Endometrial microvascular endothelial cells (primary cell): ENCODE measurements around the gene MINDY1. TPM values are rescaled to one million over a fixed set of nuclear protein-coding genes. Genes with fewer than 3 reads are reported as not detected.

Experiments
- in situ Hi-C: cut with HindIII; loops from 2 replicates; pipeline ENCODE4 v1.10.0; 2017; ENCODE audit warnings: low sequenced_read_pairs, low pct_unique_long_range_greater_than_20kb; ENCODE audit errors: inconsistent ontology term
- total RNA-seq: library from RNA; depleted of rRNA; stranded (reverse); fragments of >200 nt; gene quantifications from one replicate; pipeline ENCODE4 v1.2.3, GENCODE V29; 2015; ENCODE audit errors: inconsistent ontology term

The MINDY1 gene, protein sequence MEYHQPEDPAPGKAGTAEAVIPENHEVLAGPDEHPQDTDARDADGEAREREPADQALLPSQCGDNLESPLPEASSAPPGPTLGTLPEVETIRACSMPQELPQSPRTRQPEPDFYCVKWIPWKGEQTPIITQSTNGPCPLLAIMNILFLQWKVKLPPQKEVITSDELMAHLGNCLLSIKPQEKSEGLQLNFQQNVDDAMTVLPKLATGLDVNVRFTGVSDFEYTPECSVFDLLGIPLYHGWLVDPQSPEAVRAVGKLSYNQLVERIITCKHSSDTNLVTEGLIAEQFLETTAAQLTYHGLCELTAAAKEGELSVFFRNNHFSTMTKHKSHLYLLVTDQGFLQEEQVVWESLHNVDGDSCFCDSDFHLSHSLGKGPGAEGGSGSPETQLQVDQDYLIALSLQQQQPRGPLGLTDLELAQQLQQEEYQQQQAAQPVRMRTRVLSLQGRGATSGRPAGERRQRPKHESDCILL
- total RNA-seq = 9.4 TPM

DNA sequence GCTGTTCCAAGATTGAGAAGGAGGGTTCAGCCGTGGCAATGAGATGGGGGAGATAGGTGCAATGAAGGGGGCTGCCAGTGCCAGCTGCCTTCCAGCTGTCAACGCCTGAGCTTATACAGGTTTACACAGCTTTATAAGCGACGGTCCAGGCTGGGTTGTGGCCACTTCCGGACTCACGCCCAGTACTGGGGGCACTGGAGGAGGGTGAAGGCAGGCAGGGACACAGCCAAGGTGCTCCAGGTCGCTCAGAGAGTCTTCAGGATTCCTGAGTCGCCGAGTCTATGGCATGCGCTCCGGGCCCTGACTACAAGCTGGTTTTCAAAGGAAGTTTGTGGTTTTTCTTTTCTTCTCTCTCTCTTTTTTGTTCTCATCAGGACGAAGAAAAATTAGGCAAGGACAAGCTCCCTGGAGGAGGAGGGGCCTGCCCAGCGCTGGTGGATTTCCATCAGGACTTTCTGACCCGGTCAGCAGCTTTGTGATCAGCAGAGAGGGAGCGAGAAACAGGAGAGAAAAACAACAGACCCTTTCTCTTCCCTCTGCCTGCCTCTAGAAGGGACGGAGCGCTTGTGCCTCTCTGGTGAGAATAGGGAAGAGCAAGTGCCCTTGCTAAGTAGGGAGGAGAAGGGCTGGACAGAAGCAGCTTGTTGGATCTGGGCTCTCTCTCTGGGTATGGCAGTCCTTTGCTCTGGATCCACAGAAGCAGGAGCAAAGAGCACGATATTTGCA, at the start of gene MINDY1:
Gene MINDY1, minus strand, starts transcription at position 576 of the 726 bp plus-strand sequence. CDS start 4,285 bp downstream, outside the sequence.
- in situ Hi-C loops = no loop called here

DNA sequence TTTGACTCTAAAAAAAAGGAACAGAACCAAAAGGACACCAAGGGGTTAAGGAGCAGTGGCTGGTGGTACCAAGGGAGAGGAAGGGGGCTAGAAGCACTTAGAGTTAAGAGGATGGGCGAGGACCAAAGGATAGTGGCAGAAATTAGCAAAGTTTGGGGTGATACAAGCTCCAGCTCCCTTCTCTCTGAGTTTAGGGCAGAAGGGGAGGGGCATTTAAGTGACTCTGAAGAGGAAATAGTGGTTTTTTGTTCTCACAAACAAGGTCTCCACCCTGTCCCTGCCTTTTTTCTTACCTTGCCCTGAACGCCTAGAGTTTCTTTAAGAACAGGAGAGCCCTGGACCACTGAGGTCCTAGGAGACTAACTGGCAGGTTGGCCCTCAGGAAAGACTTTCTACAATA, 49.4 kb upstream of the MINDY1 start:
- in situ Hi-C loops = no loop called here

DNA sequence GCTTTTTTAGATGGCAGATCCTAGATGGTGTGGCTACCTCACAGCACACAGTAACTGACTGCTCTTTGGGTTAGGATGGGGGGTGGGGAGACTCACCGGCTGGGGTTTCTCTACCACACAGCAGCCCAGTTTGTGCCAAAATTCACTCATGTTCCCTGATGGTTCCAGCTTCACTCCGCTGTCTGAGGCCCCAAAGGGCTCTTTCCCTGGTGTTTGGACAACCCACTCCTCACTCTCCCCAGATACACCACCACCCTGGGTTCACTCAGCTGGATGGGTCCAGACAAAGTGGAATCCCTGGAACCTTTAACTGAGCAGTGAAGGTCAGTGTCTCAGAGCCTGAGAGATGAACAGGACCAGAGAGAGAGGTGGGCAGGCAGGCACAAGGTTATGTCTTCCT, 48.9 kb upstream of the MINDY1 start:
- in situ Hi-C loops = no loop called here

DNA sequence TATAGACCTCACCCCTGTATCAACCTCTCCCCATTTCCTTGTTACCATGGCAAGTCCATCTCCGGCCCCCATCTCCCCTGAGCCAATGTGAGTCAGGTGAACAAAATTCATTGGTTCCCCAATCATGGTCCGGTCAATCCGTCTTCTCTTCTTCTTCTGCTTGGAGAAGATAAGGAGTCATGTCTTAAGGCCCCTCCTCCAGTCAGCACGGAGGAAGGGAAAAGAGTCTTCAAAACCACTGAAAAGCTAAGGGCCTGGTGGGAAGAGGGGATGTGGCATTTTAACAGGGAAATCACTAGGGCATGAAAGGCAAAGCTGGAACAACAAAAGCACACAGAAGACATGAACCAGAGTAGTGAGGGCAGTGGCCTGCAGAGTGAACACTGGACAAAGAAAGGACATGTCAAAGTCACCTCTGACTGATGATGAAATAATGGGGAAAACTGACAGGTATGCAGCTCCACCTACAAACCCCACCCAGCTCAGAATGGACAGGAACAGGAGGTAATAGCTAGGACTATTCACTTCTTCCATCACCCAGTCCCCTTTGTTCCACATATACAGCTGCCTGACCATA, 48.4 kb upstream of the MINDY1 start:
- in situ Hi-C loops = no loop called here

DNA sequence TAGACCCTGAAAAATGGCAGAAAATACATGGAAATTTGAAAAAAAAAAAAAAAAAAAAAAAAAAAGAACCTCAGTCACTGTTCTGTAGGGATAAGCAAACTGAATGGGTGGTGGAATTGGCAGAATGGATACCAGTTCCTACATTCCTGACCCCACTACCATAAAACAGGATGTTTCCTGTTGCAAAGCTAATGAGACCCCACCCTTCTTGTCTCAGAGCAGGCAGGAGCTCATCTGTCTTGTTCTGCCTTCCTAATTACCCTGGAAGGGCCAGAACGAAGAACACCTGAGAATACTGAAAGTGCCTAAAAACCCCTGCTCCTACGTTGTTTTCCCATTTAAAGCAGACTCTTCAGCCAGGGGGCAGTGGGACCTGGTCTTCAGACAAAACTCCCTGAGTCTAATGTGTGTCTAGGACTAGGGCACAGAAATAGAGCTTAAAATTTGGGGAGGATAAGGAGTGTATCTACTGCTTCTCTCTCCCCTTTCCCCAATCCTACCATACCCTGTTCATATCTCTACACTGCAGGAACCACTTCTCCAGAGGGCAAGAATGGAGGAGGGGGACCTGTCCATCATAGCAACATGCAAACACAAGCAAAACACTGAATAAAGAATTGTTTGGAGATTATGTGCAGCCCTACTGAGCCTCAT, 44.8 kb upstream of the MINDY1 start:
- in situ Hi-C loops = no loop called here

DNA sequence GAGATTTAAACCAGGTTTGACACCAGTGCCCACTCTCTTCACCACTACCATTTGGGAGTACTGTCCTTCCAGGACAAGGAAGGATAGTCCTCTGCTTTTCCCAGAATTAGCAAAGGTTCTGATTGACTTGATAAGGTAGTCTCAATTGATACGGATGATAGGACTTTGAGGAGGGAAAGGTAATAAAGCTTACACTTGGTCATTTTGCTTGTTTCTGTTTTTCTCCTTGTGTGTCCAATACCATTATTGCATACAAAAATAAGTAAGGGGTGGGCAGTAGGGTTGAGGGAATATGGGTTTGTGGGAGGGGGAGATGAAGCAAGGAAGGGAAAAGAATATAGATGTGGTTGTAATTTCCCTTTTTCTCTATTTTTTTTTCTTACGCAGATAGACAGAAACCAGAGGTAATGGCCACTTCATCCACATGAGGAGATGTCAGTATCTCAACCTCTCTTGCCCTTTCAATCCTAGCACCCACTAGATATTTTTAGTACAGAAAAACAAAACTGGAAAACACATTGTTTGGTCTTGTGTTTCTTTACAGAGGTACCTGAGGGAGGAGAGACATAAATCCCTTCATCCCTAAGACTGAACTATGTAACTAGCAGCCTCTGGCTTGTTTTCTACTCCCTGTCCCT, 43.5 kb upstream of the MINDY1 start:
- in situ Hi-C loops = no loop called here

DNA sequence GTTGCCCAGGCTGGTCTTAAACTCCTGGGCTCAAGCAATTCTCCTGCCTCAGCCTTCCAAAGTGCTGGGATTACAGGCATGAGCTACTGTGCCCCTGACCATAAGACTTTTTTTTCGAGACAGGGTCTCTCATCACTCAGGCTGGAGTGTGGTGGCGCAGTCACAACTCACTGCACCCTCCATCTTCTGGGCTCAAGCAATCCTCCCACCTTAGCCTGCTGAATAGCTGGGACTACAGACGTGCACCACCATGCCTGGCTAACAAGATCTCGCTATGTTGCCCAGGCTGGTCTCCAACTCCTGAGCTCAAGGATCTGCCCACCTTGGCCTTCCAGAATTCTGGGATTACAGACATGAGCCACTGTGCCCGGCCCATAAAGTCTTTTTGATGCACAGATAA, 42.8 kb upstream of the MINDY1 start:
- in situ Hi-C loops = no loop called here

DNA sequence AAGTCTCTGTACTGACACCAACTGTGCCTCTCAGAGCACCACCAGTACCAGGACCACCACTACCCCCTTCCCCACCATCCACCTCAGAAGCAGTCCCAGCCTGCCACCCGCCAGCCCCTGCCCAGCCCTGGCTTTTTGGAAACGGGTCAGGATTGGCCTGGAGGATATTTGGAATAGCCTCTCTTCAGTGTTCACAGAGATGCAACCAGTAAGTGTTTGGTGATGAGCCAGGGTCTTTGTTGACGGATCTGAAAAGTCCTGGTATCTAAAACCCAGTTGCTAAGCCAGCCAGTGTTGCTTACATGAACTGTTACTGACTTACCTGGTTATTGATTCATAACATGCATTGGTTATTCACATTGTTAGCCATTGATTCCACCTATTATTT, 41.9 kb upstream of the MINDY1 start:
- in situ Hi-C loops = no loop called here

DNA sequence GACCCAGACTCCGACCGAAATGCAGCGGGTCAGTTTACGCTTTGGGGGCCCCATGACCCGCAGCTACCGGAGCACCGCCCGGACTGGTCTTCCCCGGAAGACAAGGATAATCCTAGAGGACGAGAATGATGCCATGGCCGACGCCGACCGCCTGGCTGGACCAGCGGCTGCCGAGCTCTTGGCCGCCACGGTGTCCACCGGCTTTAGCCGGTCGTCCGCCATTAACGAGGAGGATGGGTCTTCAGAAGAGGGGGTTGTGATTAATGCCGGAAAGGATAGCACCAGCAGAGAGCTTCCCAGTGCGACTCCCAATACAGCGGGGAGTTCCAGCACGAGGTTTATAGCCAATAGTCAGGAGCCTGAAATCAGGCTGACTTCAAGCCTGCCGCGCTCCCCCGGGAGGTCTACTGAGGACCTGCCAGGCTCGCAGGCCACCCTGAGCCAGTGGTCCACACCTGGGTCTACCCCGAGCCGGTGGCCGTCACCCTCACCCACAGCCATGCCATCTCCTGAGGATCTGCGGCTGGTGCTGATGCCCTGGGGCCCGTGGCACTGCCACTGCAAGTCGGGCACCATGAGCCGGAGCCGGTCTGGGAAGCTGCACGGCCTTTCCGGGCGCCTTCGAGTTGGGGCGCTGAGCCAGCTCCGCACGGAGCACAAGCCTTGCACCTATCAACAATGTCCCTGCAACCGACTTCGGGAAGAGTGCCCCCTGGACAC, 41.4 kb upstream of the MINDY1 start:
- in situ Hi-C loops = no loop called here

DNA sequence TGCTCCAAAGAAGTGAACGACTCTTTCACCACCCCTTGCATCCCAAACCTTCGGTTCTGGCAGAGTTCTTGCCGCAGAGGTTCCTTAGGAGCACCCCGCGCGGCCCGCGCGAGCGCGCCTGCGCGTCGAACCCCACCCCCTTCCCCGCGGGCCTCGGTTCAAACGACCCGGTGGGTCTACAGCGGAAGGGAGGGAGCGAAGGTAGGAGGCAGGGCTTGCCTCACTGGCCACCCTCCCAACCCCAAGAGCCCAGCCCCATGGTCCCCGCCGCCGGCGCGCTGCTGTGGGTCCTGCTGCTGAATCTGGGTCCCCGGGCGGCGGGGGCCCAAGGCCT, 40.9 kb upstream of the MINDY1 start, which contains the start of gene C1orf56:
Gene C1orf56, plus strand, starts transcription at position 161 of the 334 bp plus-strand sequence. Its CDS starts 97 bp downstream, at position 258.
- in situ Hi-C loops = no loop called here

DNA sequence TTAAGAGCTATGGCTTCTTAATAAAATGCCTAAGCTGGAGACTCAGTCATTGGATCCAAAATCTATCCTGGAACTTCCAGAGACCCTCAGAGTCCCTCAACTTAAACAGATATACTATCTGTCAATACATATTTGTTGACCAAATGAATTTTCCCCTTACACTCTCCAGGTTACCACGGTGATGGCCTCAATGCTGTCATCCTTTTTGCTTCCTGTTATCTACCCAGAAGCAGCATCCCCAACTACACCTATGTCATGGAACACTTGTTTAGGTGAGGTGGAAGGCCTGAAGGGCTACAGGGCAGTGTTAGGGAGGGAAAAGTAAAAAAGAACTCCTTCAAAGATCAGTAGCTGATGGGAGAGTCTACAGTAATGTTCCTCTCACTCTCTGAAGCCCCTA, 36.5 kb upstream of the MINDY1 start:
- in situ Hi-C loops = no loop called here

DNA sequence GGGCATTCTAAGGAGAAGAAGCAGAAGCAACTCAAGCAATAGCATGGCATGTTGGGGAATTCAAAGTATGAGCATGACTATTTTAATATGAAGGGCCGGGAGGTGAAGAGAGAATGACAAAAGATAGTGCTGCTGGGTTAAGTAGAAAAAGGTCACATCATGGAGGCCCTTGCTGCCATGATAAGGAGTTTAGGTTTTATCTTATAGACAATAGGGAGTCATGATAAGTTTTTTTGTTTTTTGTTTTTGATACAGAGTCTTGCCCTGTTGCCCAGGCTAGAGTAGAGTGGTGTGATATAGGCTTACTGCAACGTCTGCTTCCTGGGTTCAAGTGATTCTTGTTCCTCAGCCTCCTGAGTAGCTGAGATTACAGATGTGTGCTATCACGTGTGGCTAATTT, 32.8 kb upstream of the MINDY1 start:
- in situ Hi-C loops = no loop called here

DNA sequence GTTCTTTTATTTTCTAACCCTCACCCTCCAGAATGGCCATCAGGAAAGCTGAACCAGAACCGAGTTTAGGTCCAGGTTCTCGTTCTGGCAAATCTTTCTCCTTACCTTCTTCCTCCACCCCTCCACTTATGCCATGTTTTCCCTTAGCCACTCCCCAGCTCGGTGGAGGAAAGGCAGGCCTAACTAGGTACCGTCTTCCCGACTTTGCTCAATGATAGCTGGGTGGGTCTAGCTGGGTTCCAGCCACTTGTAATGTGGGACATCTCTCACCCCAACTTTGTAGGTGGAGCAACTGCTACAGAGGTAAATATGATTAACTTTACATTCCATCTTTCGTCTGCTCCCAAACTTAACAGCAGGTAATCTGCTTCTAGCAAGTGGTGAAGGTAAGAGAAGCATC, 30.3 kb upstream of the MINDY1 start:
- in situ Hi-C loops = no loop called here

DNA sequence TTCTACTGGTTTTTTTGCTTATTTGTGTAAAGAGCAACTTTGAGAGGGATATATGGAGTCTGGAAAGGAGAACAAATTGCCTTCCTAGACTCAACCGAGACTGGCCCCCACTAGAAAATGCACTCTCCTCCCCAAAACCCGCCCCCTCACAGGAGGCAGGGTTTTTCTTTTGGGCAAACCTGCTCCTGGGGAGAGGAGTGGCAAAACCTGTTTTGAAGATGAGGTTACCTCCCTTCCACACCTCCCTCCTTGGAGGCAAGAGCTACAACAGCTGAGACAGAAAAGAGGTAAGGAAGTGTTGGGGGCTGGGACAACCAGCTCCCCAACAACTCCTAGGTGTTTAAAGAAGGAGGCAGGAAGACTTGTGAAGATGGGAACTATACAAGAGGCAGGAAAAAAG, 29.7 kb upstream of the MINDY1 start, which contains the start of gene BNIPL:
Gene BNIPL, plus strand, starts transcription at position 231 of the 400 bp plus-strand sequence. Its CDS starts 140 bp downstream, at position 371.
- in situ Hi-C loops = no loop called here

DNA sequence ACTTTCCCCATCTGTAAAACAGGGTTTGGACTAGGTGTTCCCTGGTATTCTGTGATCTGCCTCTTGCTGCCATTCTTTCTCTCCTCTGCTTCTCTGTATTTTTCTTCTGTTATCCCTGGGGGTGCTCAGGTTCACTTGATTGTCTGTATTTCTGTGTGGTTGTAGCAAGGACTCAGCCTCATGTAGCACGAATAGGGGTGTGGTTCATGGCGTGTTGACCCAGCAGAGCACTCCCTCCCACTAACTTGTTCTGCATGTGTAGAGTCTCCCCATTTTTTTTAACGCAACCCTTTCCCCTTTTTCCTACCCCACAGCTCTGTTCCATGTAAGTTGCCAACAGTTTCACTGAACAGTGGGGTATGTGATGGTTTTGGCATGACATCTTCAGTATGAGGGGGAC, 28.5 kb upstream of the MINDY1 start:
- in situ Hi-C loops = no loop called here

DNA sequence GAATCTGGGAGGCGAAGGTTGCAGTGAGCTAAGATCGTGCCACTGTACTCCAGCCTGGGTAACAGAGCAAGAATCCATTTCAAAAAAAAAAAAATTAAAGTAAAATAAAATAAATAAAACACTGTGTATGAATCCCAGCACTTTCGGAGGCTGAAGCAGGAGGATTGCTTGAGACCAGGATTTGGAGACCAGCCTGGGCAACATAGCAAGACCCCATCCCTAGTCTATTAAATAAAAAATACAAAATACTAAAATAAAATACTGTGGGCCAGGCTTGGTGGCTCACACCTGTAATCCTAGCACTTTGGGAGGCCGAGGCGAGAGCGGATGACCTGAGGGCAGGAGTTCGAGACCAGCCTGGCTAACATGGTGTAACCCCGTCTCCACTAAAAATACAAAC, 25.5 kb upstream of the MINDY1 start:
- in situ Hi-C loops = no loop called here

DNA sequence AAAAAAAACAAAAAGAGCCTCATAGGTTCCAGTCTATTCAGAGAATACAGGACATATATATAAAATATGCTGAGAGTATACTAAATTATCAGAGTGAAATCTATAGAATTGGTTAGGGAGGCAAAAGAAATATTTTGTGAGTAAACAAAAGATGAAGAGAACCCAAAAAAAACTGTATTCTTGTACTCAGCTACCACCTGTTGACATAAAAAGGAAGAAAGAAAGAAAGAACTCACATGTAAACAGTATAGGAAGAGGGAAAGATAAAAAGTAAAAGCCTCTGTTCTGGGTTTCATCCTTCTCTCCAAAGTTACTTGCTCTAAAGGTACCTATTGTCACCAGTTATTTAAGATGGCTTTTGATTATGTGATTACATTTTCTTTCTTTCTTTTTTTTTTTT, 19.8 kb upstream of the MINDY1 start:
- in situ Hi-C loops = no loop called here

DNA sequence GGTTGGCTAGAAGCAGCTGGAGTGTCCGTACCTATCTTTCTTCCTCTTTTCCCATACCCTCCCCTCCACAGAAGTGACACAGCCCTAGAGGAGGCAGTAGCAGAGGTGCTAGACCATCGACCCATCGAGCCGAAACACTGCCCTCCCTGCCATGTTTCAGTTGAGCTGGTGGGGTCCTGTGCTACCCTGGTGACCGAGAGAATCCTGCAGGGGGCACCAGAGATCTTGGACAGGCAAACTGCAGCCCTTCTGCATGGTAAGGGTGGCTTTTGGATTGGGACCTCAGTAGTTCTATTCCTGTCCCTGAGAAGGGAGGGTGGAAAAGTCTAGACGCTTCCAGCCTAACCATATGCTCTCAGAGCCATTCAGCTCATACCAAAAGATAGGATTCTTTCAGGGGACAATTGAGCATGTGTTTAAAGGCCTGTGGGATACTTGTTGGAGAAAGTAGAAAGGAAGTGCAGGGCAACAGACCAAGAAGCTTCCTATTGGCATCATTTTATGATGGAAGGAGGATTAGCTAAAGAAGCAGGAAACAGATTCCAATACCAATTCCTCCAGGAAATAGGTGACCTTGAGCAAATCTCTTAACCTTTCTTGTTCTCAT, 17.9 kb upstream of the MINDY1 start:
- in situ Hi-C loops = no loop called here
